IPS-18a (cell line): Measurements from ENCODE around the gene NRXN2.

Source experiments
- H3K27ac ChIP-seq: one replicate; pipeline ENCODE4 v1.5.1; 2013; ENCODE audit warnings: low read length
- H3K27me3 ChIP-seq: one replicate; pipeline ENCODE4 v1.6.1; 2013; ENCODE audit warnings: mild to moderate bottlenecking, low read length; ENCODE audit not compliant: control insufficient read depth, insufficient read depth
- H3K36me3 ChIP-seq: one replicate; pipeline ENCODE4 v1.6.1; 2013; ENCODE audit warnings: low read depth, low read length; ENCODE audit not compliant: control insufficient read depth
- H3K4me1 ChIP-seq: one replicate; pipeline ENCODE4 v1.6.1; 2013; ENCODE audit warnings: low read depth, low read length; ENCODE audit not compliant: control insufficient read depth
- H3K4me3 ChIP-seq: one replicate; pipeline ENCODE4 v1.5.1; 2013; ENCODE audit warnings: low read length
- H3K9ac ChIP-seq: one replicate; pipeline ENCODE4 v1.6.1; 2013; ENCODE audit warnings: mild to moderate bottlenecking, low read length, moderate library complexity
- H3K9me3 ChIP-seq: one replicate; pipeline ENCODE4 v1.6.1; 2013; ENCODE audit warnings: low read depth, low read length; ENCODE audit not compliant: control insufficient read depth

NRXN2 gene

GRCh38 chr11:64637334-64638017 is 85.5 kb downstream of the NRXN2 start:
- Histone ChIP-seq H3K4me3 (peak overlapping the region; percentile 67), H3K36me3 (no peaks in the 10 kb centered on the region), H3K4me1 (peaks cover 6% of the 10 kb centered on the region), H3K9ac (peak overlapping the region; percentile 33), H3K9me3 (no peaks in the 10 kb centered on the region), H3K27ac (no peak overlapping the region), H3K27me3 (peaks cover 52% of the 10 kb centered on the region)

GRCh38 chr11:64633555-64634159 is 89.3 kb downstream of the NRXN2 start:
- H3K4me1 ChIP-seq = peaks cover 6% of the 10 kb centered on the region
- no peaks in the 10 kb centered on the region for H3K9me3 ChIP-seq
- peaks cover 30% of the 10 kb centered on the region for H3K27me3 ChIP-seq
- H3K36me3 ChIP-seq = no peaks in the 10 kb centered on the region
- H3K27ac ChIP-seq = no peak overlapping the region
- no peak overlapping the region for H3K9ac ChIP-seq
- no peak overlapping the region for H3K4me3 ChIP-seq

GRCh38 chr11:64632654-64633053 is 90.3 kb downstream of the NRXN2 start:
- Histone ChIP-seq H3K9me3 (no peaks in the 10 kb centered on the region), H3K9ac (no peak overlapping the region), H3K4me3 (no peak overlapping the region), H3K27me3 (peaks cover 23% of the 10 kb centered on the region), H3K4me1 (peaks cover 5% of the 10 kb centered on the region), H3K36me3 (no peaks in the 10 kb centered on the region), H3K27ac (no peak overlapping the region)

- Histone ChIP-seq H3K9ac (no peak overlapping the region), H3K9me3 (no peaks in the 10 kb centered on the region), H3K36me3 (no peaks in the 10 kb centered on the region), H3K27me3 (peaks cover 19% of the 10 kb centered on the region), H3K4me1 (peaks cover 1% of the 10 kb centered on the region), H3K27ac (no peak overlapping the region), H3K4me3 (no peak overlapping the region)
These were observed 90.8 kb downstream of the NRXN2 start for GRCh38 chr11:64632237-64632636.

DNA sequence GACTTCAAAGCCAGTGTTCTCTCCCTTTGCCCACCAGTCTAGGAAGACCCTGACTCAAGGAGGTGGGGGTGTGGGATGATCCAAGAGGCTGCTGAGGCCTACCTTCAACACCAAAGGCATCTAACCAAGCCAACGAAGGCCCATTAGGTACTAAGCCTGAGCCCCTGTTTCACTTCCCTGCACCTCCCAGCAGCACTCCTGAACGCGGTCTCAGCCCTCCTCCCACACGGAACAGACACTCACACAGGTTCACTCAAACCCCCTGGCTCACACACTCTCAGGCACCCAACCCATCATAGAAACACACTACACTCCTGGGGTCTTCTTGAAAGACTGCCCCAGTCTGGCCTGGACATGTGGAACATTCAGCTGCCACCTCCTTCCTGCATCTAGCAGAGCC is 91.3 kb downstream of the NRXN2 start:
- Histone ChIP-seq H3K4me1 (no peaks in the 10 kb centered on the region), H3K27ac (no peak overlapping the region), H3K4me3 (no peak overlapping the region), H3K9me3 (no peaks in the 10 kb centered on the region), H3K36me3 (no peaks in the 10 kb centered on the region), H3K27me3 (peaks cover 16% of the 10 kb centered on the region), H3K9ac (no peak overlapping the region)

GRCh38 chr11:64629796-64630562 is 93.0 kb downstream of the NRXN2 start:
- Histone ChIP-seq H3K9me3 (no peaks in the 10 kb centered on the region), H3K4me1 (no peaks in the 10 kb centered on the region), H3K9ac (no peak overlapping the region), H3K27me3 (peaks cover 16% of the 10 kb centered on the region), H3K27ac (no peak overlapping the region), H3K36me3 (no peaks in the 10 kb centered on the region), H3K4me3 (no peak overlapping the region)

DNA sequence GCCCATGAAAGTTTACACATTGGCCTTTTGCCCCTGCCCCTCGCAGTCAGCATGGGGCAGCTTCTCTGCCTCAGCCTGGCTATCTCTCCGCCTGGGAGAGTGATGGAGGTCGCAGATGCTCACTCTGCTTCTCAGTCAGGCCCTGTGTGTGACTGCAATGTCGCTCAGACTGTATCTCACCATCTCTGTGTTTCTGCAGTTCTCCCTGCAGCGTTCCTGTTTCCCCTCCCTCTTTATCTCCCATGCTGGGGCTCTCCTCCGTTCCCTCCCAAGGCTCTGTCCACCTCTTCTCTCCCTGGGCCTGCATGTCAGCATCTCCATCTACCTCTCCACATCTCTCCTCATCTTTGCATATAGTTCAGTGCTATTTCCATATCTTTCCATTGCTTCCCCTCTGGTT is 93.9 kb downstream of the NRXN2 start:
- H3K4me1 ChIP-seq = no peaks in the 10 kb centered on the region
- H3K36me3 ChIP-seq = no peaks in the 10 kb centered on the region
- peaks cover 16% of the 10 kb centered on the region for H3K27me3 ChIP-seq
- H3K9ac ChIP-seq = no peak overlapping the region
- no peaks in the 10 kb centered on the region for H3K9me3 ChIP-seq
- H3K27ac ChIP-seq = no peak overlapping the region
- H3K4me3 ChIP-seq = no peak overlapping the region

DNA sequence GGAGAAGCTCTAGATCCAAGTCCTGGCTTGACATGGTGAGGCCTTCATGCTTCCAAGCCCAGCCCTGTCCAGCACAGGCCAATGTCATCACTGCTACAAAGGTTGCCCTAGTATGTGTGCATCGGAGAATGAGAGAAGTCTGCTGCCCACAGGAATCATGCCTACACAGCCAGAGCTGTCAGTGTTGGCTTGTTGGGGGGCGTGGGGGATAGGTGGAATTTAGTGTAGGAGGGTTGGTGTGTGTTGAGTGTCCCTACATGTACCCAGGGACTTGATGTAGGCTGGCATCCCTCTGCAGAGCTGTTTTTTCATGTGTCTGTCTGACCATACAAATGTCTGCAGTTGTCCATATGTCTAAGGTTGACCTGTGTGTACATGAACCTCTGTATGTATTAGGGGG is 94.4 kb downstream of the NRXN2 start:
- Histone ChIP-seq H3K4me1 (no peaks in the 10 kb centered on the region), H3K36me3 (no peaks in the 10 kb centered on the region), H3K4me3 (no peak overlapping the region)

DNA sequence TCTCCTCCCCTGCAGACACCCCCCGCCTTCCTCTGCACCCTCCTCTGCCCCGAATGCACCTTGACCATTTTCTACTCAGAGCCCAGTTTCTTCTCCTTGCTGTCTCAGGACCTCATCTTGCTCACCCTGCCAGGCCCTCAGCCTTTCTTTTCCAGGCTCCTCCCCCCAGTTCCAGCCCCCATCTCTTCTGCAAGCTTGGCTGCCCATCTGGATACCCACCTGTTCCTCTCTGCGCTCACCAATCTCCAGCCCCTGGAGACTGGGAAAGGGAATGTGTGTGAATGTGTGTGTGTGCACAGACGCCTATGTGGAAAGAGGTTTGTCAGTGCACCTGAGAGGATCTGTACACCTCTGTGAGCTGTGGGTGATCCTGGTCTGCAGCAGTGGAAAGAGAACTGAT is 95.6 kb downstream of the NRXN2 start:
- Histone ChIP-seq H3K36me3 (no peaks in the 10 kb centered on the region), H3K4me3 (no peak overlapping the region), H3K4me1 (no peaks in the 10 kb centered on the region), H3K9me3 (no peaks in the 10 kb centered on the region), H3K9ac (no peak overlapping the region), H3K27me3 (peaks cover 16% of the 10 kb centered on the region), H3K27ac (no peak overlapping the region)

More for the DNA sequence above, 94.4 kb downstream of the NRXN2 start:
- no peaks in the 10 kb centered on the region for H3K9me3 ChIP-seq
- no peak overlapping the region for H3K27ac ChIP-seq
- no peak overlapping the region for H3K9ac ChIP-seq
- H3K27me3 ChIP-seq = peaks cover 16% of the 10 kb centered on the region

GRCh38 chr11:64626637-64627036 is 96.4 kb downstream of the NRXN2 start:
- H3K4me3 ChIP-seq = no peak overlapping the region
- H3K27me3 ChIP-seq = peaks cover 16% of the 10 kb centered on the region
- H3K27ac ChIP-seq = no peak overlapping the region
- H3K4me1 ChIP-seq = no peaks in the 10 kb centered on the region
- no peaks in the 10 kb centered on the region for H3K9me3 ChIP-seq
- no peaks in the 10 kb centered on the region for H3K36me3 ChIP-seq
- H3K9ac ChIP-seq = no peak overlapping the region

DNA sequence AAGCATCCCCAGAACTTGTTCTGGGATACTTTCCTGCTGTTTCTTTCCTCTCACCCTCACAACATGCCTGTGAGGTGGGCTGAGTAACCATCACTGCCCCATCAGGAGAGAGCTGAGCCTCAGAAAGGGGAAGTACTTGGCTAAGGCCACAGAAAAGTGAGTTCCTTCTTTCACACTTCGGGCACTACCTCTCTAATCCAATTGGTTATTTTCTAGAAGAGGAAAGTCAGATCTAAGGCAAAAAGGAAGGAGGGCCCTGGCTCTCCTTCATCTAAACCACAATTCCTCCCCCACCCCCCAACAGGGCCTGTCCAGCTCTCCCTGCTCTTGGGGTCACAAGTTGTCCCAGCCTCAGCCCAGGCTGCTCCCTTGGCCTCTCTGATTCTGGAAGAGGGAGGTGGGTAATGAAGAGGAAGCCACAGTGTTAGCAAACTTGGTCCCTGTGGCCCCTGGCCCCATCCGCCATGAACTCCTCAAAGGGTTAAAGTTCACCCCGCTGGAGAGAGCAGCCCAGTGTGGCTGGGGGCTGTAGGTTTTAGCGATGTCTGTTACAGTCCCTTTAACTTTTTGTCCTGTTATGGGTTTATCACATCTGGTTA is 98.0 kb downstream of the NRXN2 start:
- Histone ChIP-seq H3K36me3 (no peaks in the 10 kb centered on the region), H3K4me3 (no peak overlapping the region), H3K4me1 (peaks cover 6% of the 10 kb centered on the region), H3K9me3 (no peaks in the 10 kb centered on the region), H3K27me3 (peaks cover 6% of the 10 kb centered on the region), H3K27ac (no peak overlapping the region), H3K9ac (no peak overlapping the region)
